DMS79 treated with DMSO at 0.1 percent for 48 hours (cell line): ENCODE measurements around the gene FANK1.

Experiments
- DNase-seq: peaks from one replicate; lab custom pipeline; 2025; lab: John Stamatoyannopoulos, UW

The FANK1 gene, protein sequence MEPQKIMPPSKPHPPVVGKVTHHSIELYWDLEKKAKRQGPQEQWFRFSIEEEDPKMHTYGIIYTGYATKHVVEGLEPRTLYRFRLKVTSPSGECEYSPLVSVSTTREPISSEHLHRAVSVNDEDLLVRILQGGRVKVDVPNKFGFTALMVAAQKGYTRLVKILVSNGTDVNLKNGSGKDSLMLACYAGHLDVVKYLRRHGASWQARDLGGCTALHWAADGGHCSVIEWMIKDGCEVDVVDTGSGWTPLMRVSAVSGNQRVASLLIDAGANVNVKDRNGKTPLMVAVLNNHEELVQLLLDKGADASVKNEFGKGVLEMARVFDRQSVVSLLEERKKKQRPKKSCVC

DNA sequence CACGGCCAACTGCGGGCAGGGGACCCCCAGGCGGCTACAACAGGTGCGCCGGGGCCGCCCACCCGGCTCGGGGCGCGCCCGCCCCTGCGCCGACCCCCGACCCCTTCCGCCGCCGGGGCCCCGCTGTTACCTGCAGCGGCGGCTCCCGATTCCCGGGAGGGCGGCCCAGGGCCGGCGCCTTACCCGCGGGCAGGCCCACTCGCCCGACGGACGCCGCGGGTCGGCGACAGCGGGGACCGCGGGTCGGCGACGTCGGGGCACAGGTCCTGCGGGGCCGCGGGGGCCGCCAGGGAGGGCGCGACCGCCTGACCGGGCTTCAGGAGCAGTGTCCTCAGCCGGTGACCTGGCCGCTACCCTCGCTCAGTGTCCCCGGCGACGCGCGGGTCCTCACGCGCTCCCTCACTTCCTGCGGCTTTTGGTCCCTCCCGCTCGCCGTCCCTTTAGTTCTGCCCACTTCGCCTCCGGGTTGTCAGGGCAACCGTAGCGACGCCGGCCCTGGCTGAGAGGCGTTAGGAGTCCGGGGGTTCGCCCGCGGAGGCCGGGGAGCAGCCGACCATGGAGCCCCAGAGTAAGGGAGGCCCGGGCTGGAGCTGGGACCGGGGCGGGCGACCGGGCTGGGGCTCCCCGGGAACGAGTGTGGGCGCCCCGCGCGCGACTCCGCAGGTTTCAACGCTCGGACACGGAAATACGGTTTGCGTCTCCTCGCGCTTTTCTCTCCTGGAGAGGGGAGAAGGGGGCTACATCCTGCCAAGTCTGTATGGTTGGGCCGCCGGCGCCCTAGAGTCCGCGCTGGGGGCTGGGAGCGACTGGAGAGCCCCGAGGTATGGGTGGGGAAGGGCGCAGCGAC is at the start of gene FANK1:
Gene FANK1 (plus strand): TSS at position 477 of the 847 bp plus-strand sequence. CDS start 79 bp downstream, at position 556.
- peak; percentile 37 for DNase-seq

DNA sequence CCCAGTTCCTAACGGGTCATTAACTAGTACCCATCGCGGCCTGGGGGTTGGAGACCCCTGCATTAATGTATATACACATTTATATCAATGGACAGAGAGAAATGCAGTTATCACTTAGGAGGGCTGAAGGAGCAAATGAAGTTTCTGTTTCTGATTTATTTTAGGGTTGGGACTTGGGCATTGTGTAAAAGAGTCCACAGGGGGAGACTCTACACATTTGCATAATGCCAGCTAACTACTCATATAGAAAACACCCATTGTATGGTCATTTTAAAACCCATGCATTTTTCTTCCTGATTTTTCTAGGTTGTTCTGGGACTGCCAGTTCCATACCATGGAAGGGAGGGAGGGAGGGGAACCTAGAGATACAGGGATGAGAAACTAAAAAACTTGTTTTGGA is 49.5 kb upstream of the FANK1 start:
- no peak for DNase-seq

DNA sequence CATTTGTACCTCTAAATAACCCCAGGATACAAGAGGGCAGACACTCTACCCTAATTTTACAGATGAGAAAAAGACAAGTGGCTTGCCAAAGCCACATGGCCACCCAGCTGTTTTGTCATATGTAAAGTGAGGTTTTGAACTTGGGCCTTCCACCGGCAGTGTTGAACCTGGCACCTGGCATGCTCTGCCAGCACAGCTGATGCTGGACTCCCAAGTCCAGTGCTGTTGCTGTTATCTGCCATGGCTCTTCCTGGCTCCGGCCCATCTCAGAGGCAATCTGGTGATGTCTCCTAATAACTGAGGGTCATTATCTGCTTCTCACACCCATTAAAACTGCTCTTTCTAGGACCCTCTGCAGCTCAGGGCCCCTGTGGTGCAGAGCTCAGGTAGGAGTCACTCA is 48.0 kb upstream of the FANK1 start:
- no peak for DNase-seq

DNA sequence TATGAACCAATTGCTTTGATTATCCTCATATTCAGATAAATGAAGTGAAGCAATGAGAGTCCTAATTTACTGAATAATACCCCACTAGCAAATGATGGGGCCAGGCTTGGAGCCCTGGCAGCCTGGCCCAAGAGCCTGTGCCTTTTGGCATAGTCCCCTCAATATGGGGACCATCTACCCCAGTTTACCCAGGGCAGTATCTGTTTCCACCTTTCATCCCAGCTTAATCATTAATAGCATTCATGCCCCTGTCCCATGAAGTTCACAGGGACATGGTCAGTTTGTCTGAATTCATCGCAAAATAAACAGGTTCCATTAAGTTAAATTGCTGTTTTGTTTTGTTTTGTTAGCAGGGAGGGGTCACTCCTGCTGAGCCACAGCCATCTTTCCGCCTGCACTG is 47.5 kb upstream of the FANK1 start:
- DNase-seq: no peak

DNA sequence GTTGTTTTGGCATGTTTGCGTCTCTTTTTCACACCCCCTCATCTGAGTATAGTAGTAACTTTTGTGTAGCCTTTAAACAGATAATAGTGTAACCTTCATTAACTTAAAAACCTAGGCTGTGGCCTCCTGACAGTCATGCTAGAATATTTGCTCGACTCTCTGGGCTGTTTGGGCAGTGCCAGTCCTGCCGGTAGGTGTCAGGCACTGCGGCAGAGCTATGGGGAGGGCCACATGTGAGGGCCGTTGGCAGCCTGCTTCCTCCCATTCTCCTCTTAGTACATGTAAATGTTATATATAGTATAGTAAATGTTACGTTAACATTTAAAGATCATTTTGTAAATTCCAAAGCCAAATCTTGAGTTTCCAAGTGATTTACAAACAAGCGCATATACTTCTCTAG is 46.9 kb upstream of the FANK1 start:
- DNase-seq: no peak

DNA sequence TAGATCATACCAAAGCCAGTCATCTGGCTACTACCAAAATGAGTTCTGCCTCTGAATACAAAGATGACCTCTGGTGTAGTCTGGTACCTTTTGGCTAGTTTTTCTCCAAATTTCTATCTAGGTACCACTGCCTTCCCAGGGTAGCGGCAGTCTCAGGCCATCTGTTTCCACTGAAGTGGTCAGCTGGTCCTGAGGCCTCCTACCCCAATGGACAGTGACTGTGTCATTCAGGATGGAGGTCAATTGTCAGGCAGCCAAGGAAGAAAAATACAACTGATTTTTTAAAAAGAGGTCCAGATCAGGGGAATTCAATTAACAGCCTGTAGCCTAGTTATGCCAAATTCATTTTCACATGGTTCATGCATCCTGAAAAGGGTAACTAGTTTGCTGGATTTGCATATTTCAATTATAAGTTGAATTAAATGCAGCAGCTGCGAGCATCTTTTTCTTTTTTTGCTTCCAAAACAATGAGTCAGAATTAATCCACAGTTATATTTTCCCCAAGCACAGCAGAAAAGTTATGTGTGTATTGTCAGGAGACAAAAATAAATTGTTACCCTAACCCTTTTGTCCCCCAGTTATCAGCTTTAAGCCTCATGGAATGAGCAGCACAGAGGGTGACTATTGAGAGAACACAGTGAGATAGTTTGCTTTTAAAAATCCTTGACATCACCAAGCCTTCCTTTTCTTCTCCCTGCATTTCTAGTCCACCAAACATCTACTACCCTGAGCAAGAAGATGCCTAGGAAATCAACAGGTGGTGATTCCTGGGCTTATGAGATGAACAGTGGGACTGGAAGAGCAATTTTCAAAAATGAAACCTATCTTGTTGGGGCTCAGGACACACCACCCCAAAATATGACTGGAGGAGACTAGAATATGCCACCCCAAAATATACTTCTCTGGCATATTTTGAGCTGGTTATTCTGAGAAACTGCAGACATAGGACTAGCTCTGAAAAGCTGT is 45.3 kb upstream of the FANK1 start:
- DNase-seq: no peak

DNA sequence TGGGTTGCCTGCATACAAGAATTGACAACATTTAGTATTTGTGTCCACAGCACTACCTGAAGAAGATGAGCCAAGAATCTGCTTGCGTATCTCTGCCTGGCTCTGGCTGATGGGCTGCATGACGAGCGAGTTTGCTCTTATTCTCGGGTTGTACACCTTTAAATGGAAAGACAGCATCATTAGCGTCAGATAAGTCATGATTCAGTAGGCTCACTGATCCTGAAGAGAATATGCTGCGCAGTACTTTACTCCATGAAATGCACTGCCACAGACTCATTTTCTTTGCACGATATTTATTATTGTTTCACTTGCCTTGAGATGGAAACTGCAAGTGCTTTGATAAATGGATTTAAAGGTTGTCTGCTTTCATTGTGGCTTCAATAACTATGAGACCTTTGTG is 43.9 kb upstream of the FANK1 start:
- DNase-seq: no peak

DNA sequence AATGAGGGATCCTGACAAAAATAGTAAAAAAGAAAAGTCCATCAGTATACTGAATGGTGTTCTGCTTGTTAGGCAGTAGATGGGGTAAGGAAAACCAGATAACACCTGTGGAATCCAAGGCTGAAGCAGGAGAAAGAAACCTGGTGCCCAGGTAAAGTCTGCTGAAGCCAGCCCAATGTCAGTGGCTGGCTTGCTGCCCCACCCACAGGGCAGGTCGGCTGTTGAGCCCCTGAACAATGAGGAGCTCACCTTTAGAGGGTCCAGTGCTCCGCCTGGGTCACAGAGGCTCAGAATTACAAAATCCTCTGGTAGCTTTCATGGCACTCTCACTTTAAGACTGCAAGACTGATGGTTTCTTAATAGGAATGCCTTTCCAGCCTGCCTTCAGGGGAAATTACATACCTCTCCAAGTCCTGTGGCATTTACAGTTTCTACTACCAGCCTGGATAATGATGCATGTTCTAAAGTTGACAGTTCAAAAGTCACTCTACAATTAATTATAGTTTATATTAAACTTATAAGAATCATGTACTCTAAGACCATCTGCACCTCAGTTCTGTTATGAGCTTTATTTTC is 39.1 kb upstream of the FANK1 start:
- no peak for DNase-seq

DNA sequence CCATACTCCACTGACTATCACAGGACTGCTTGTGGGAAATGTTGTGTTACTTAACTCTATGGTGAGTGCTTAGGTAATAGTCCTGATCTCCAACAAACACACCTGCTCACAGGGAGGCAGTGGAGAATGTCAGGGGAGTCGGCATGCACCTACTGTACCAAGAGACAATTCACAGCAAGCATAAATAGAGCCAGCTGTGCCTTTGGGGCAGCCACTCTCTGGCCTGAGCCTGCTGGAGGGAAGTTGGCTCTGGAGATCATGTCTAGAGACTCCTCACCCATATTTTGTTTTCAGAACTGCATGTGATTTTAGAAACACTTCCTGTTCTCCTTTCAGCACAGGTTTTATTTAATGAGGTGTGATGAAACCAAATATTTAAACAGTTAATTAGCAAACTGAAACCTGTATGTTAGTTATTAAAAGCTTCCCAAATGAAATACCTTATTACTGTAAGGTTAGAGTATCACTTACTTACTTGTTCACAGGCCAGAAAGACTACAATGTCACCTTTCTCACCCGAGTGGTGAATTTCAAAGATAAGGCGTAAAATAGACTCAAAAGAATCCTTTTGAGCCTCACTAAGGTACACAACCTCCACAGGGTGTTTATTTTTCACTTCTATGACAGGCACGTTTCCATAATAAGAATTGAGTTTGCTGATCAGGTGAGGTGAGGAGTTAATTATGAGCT is 37.1 kb upstream of the FANK1 start:
- no peak for DNase-seq

DNA sequence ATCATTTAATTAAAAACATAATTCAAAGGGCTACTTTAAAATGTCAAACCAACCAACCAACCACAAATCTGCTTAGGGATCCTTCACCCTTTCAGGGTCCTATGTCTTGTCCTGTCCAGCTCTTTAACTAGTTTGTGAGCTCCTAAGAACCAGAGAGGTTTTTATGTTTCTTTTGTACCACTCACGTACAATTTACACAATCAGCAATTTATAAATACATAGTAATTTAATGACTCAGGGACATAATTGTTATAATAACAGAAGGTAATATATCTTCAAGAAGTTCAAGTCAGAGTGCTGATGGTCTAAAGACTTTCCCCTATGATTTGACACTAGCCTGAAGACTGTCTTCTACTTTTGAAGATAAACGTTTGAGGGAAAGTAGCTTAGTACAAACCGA is 31.2 kb upstream of the FANK1 start:
- no peak for DNase-seq

DNA sequence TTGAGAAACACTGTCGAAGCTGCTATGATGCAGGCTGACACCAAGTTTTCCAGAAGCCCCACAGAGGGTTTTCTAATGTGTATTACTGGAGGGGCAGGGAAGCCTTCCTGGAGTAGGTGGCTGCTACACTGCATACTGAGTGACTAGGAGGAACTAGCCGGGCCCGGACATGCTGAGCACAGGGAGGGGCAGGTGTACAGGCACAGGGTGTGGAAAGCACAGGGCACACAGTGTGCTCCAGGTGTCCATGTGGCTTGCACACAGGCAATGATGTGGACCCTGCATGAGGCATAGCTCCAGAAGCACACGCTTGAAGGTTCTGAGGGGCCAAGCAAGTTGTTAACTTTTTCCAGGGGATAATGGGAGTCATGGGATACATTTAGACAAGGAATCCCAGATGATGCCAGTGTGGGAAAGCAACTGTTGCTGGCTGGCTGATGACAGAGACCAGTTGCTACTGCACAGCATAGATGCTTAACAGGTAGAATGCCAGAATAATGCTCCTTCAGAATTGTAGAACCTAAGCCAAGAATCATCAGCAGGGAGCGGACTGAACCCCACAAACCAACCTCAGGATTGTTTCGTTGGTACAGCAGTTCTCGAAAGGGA is 29.8 kb upstream of the FANK1 start:
- DNase-seq: no peak

DNA sequence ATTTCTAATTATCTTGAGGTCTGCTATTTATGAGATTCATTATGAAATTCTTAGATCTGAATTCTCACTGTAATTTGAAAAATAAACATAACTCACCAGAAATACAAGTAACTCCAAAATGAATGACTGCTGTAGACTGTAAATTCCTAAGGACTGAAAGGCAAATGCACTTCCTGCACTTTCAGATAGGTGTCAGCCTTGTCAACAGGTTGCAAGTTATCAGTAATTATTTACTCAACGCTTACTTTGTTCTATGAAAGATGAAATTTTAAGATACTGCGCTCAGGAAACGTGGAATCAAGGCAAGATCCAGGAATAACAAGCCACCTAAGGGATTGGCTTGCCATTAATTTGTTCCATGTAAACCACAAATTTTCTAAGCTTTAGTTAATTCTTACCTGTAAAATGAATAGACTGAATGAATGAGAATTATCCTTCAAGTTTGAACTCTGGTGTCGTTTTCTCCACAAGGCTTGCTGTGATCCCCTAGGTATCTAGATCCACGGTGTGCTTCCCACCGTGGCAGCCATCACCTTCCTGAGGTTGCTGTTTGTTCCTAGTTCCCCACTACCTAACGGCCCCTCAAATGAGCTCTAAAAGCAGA is 27.9 kb upstream of the FANK1 start:
- DNase-seq: peak; percentile 1

DNA sequence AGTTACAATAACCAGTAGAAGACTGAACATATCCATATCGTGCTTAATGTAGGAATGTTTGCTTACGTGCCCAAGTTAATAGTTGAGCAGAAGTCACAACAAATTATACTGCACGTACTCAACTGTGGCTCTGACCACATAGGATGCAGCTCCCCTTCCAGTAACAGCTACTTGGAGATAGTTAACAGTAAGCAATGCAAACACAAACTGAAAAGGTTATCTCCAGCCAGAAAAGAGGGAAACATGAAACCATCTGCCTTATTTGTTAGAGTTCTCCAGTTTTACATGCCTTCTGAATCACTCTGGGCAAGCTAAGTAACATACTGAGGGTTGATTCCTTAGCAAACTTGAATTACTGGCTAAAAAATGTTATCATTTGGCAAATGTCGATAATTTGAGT is 25.0 kb upstream of the FANK1 start:
- DNase-seq: no peak

DNA sequence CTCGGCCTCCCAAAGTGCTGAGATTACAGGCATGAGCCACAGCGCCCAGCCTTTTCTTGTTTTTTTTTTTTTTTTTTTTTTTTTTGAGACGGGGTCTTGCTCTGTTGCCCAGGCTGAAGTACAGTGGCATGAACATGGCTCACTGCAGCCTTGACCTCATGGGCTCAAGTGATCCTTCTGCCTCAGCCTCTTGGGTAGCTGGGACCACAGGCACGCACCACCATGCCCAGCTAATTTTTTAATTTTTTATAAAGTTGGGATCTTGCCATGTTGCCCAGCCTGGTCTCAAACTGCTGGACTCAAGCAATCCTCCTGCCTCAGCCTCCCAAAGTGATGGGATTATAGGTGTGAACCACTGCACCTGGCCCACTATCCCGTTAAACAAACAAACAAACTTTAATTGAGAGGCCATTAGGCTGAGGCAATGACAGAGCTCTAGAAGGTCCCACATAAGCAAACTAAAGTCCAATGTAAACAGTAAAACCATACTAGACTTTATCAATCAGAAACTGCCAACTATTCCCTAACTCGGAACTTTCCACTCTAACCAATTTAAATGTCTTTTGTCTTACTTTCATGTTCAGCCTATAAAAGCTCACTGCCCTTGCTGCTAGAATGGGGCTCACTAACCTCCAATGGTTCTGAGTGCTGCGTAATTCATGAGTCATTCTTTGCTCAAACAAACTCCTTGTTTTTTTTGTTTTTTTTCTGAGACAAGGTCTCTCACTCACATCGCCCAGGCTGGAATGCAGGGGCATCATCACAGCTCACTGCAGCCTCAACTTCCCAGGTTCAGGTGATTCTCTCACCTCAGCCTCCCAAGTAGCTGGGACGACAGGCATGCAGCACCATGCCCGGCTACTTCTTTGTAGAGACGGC is 17.2 kb upstream of the FANK1 start:
- DNase-seq: no peak

DNA sequence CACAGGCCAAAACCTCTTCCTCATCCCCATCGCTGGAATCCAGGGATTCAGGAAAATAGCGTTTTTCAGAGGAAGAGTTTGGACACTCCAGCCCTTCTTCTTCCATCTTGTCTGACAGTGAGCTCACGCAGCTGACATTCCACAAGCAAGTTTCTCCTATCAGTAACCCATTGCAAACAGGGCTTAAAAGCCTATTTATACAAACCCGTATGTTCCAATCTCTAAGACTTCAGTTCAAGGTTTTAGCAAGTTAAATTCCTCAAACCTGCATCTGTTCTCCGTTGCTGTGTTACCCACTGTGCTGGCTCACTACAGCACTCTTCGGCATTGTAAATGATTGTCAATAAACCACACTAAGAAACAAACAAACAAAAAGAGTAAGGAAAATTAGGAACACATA is 15.6 kb upstream of the FANK1 start:
- DNase-seq: no peak

DNA sequence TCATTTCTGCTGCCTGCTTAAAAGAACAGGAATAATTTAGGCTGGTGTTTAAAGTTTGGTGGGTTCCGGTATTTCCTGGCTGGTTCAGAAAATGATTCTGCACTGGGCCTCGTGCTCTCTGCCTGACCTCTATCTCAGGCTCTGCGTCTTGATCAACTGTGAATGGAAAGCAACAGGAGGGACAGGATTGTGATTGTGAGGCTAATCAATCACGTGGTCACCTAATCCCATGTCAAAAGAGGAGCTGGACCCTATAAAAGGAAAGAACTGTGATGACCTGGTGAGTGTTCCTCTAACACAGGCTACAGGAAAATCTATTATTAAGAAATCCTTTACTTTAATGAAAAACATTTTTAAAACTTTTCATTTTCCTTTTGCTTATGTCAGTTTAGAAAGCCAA is 15.2 kb upstream of the FANK1 start, which contains the start of gene DHX32:
Gene DHX32 (minus strand): TSS at position 101 of the 400 bp plus-strand sequence. CDS start 468 bp downstream, outside the sequence.
- DNase-seq: no peak

DNA sequence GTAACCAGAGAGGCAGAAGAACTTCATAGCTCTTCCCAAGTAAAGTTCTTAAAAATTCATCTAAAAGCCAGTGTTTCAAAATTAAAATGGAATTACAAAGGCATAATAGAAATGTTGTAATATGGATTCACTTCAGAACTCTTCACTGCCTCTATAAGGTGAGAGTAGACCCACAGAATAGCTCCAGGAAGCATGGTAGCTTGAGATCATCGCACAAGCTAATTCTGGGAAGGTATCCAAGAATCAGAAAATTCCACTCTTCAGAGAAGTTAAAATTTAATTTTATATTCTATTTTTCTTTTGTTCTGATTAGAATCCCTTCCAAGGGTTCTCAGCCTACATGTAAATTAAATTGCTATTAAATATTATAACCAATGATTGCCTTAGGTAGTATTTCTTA is 13.8 kb upstream of the FANK1 start:
- DNase-seq: no peak

DNA sequence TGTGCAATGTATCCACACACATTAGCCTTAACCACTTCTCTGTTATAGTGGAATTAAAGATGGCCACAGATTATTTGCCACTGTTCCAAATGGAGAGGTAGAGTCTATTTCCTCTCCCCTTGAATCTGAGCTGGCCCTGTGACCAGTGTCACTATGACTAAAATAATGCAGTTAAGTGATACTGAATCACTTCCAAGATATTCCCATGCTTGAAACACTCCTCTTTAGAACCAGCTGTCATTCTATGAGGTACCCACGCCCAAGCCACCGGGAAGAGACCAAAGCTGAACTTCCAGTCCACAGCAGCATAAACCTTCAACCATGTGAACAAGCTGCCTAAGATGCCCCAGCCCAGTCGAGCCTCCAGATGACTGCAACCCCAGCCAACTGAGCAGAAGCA is 13.2 kb upstream of the FANK1 start:
- no peak for DNase-seq

DNA sequence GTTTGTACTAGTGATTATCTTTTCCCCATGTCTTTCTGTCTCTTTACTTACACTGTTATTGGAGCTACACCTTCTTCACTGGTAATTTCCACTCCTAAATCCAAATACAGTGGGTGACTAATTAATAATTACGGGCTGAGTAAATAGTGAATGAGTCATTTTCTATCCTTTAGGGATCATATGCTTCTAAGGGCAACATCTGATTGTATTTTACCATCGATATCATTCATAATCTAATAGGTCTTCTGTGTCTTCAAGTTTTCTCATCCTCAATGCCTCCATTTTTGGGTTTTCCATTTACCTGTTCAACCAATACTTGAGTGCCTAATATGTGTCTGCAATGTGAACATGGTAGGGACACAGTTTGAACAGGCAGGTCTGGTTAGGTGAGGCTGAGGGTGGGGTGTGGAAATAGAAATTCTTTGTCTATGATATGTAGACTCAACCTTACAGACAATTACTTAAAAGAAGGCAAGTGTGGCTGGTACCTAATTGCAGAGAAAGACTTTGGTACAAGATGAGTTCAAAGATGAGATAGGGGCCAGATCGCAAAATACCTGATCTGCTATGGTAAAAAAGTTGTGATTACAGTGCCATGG is 9.4 kb upstream of the FANK1 start:
- DNase-seq: no peak
